Ishikawa (cell line): Measurements from ENCODE around the gene AGAP3.

Experiments
- CEBPB ChIP-seq: IDR thresholded peaks from 2 replicates; pipeline ENCODE4 v1.6.1; 2012
- EP300 ChIP-seq: IDR thresholded peaks from 2 replicates; pipeline ENCODE4 v1.6.1; 2012; ENCODE audit warnings: borderline replicate concordance
- FOXM1 ChIP-seq: IDR thresholded peaks from 2 replicates; pipeline ENCODE4 v1.6.1; 2012; ENCODE audit warnings: low read depth, borderline replicate concordance
- MAX ChIP-seq: IDR thresholded peaks from 2 replicates; pipeline ENCODE4 v1.6.1; 2012
- RAD21 ChIP-seq: IDR thresholded peaks from 2 replicates; pipeline ENCODE4 v1.6.1; 2012; ENCODE audit warnings: low read depth
- REST ChIP-seq: IDR thresholded peaks from 2 replicates; pipeline ENCODE4 v1.6.1; 2012; ENCODE audit warnings: low read depth, mild to moderate bottlenecking
- TEAD4 ChIP-seq: IDR thresholded peaks from 2 replicates; pipeline ENCODE4 v1.6.1; 2012
- YY1 ChIP-seq: IDR thresholded peaks from 2 replicates; pipeline ENCODE4 v1.6.1; 2012; ENCODE audit warnings: low read depth
- ZBTB7A ChIP-seq: IDR thresholded peaks from 2 replicates; pipeline ENCODE4 v1.6.1; 2012; ENCODE audit warnings: low read depth

GRCh38 chr7:151060113-151060415 is 26.2 kb upstream of the AGAP3 start:
- TF ChIP-seq CEBPB (no peak), YY1 (no peak), MAX (no peak; the same call in 1 of the 2 replicates), REST (no peak), EP300 (no peak), RAD21 (no peak), ZBTB7A (no peak), FOXM1 (no peak), TEAD4 (no peak)
